NB4 (cell line): Measurements from ENCODE around the gene TNP2.

Source experiments
- POLR2A ChIP-seq: IDR thresholded peaks from 2 replicates; pipeline ENCODE4 v1.6.1; 2011; ENCODE audit warnings: mild to moderate bottlenecking; ENCODE audit not compliant: insufficient read length; ENCODE audit errors: extremely low read depth
- TF ChIP-seq, protein P1 (sequence below): IDR thresholded peaks from one replicate; pipeline ENCODE4 v1.5.1; 2012; ENCODE audit warnings: low read depth, low read length

DNA sequence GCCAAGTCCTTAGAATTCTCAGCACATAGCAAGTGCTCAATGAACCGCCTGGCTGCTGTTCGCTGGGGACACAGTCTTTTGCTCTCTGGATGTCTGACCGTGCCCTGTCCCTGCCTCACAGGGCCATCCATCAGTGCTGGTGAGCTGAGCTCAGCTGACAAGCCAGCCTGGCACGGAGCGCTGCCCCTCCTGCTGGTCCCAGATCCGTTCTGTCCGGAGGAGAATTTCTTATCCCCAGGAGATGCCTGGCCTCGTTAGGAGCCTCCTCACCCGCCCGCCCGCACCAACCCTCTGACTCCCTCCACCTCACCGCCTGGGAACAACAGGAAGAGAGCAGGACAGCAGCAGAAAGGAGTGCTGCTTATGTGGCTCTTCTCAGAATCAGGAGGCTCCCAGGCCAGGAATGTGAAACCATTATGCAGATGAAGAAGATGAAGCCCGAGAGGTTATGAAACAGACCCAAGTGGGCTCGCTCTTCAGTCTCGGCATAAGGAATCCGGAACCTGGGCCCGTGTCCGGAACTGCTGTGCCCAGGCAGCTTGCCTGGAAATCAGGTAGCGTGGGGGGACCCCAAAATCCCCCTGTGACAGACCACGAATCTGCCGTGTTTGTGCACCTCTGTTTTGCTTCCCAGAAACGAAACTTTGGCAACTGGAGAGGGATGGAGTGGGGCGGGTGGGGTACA lies 47.3 kb upstream of the TNP2 start:
- TF ChIP-seq, protein P1, sequence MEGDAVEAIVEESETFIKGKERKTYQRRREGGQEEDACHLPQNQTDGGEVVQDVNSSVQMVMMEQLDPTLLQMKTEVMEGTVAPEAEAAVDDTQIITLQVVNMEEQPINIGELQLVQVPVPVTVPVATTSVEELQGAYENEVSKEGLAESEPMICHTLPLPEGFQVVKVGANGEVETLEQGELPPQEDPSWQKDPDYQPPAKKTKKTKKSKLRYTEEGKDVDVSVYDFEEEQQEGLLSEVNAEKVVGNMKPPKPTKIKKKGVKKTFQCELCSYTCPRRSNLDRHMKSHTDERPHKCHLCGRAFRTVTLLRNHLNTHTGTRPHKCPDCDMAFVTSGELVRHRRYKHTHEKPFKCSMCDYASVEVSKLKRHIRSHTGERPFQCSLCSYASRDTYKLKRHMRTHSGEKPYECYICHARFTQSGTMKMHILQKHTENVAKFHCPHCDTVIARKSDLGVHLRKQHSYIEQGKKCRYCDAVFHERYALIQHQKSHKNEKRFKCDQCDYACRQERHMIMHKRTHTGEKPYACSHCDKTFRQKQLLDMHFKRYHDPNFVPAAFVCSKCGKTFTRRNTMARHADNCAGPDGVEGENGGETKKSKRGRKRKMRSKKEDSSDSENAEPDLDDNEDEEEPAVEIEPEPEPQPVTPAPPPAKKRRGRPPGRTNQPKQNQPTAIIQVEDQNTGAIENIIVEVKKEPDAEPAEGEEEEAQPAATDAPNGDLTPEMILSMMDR = no peak
- no peak for TF ChIP-seq POLR2A
